COLO829 (cell line): ENCODE data around the gene MLYCD.
A peak's percentile ranks its signal among the peaks of the same experiment; 100 is the strongest.

Experiments
- DNase-seq: peaks from one replicate; pipeline ENCODE4 v3.0.0; 2012; ENCODE audit warnings: low spot score

The MLYCD gene

DNA sequence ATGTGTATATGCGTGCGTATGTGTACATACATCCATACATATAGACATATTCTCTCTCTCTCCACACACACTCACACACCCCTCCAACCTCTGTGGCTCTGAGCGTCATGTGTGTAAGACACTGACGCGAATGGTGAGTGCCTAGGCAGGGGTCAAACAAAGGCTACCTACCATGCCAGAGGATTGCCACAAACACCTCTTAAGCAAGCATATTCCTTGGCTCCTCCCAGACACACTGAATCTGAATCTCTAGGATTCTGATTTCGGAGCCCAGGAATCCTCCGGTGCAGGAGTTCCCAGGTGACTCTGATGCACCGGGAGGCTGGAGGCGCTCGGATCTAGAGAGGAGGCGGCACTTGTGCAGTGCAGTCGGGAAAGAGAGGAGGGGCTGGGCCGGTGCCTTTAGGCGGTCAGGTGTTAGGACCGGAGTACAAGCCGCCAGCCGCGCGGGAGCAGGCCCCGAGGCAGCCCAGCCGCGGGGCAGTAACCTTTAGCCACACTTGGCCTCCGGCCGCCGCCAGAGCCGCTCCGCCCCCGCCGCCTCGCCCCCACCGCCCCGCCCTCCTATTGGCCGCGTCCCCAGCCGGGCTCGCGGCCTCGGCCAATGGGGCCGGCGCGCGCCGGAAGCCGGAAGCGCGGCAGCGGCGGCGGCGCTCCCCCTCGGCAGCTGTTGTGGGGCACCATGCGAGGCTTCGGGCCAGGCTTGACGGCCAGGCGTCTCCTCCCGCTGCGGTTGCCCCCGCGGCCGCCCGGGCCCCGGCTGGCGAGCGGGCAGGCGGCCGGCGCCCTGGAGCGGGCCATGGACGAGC, at the start of gene MLYCD:
MLYCD (plus strand) TSS at position 653 of the 809 bp plus-strand sequence; CDS start at position 683, 30 bp downstream.
- peak; percentile 63 for DNase-seq

DNA sequence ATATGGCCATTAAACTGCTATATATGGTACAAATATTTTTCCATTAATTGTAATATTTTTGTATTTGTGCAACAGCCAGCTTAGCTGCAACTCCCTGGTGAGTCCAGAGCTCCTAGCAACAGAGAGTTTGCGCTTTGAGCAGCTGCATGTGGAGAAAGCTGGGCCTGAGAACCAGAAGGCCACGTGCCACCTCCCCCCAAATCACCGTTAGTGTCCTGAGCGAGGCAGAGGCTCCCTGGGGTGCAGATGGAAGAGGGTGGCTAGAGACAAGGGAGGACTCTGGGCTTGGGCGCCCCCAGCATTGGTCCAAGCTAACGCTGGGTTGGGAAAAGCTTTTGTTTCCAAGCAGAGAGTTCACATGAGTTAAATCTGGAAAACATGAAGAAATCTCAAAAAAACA, 49.5 kb upstream of the MLYCD start:
- DNase-seq, result no peak

GRCh38 chr16:83850947-83851346, 48.0 kb upstream of the MLYCD start:
- no peak for DNase-seq

DNA sequence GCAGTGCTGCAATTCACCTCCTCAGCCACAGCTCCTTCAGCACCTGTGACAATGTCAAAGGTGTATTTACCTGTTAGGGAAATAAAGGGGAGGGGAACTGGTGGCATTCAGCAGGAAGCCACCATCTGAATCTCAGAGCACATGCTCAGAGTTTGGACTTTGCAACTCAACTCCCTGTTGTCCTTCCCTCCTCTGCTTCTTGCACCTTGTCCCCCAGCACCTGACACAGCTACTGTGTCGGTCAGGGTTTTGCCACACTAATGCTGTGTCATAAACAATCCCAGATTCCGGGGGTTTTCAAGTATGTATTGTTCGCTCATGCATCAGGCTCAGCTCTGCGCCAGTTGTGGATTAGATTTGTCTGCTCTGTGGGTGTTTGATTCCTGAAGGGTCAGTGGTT, 47.4 kb upstream of the MLYCD start:
- DNase-seq, result no peak

GRCh38 chr16:83852774-83853173, 46.1 kb upstream of the MLYCD start:
- no peak for DNase-seq

DNA sequence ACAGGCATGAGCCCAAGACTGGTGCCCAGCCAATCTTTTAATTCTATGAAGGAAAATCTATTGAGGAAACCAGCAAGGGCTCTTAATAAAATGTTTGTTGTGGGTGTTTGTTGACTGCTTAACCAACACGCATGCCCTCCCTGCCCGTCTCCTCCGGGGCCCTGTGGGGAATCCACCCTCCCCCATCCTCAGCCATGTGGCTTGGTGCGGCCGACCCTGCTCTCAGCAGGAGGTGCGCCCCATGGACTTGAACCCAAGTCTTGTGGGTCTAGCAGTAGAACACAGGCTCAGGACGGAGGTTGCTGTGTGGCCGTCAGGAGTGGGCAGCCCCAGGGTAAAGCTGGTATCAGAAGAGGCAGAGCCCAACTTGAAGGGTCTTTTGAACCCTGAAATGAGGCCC, 45.1 kb upstream of the MLYCD start:
- DNase-seq, result no peak

- no peak for DNase-seq
Observed at GRCh38 chr16:83854420-83854819, 44.5 kb upstream of the MLYCD start.

DNA sequence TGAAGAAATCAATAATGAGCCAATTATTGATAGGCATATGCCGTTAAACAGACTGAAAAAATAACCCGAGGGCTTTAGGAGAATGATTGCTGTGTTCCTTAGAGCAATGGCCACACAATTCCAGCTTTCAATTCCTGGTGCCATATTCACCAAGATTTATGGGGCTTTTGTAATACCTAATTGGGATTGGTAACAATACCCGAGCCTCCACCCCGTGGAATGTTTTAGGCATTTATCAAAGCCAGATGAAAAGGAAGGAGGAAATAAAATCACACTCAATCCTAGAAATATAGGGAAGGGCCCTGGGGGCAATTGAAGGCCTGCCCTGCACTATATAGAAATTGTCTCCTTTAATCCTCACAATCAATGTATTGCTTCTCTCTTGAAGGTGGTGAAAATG, 42.1 kb upstream of the MLYCD start:
- DNase-seq, result no peak

GRCh38 chr16:83859265-83859664, 39.6 kb upstream of the MLYCD start:
- DNase-seq, result no peak

- DNase-seq, result no peak
Observed at GRCh38 chr16:83862661-83863060, 36.3 kb upstream of the MLYCD start.

DNA sequence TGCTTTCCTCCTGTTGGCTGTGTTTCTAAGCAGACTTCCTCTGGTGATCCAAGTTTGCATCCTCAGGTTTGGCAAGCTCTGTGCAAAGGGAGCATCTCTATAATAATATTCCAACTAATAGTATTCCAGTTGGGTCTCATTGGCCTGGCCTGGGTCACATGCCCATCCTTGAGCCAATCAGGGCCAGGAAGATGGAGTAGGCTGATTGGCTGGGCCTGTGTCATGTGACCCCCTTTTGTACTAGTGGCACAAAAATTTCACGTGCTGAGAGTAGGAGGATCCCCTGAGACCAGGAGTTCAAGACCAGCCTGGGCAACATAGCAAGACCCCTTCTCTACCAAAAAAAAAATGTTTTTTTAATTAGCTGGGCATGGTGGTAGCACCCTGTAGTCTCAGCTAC, 35.2 kb upstream of the MLYCD start:
- DNase-seq, result no peak

DNA sequence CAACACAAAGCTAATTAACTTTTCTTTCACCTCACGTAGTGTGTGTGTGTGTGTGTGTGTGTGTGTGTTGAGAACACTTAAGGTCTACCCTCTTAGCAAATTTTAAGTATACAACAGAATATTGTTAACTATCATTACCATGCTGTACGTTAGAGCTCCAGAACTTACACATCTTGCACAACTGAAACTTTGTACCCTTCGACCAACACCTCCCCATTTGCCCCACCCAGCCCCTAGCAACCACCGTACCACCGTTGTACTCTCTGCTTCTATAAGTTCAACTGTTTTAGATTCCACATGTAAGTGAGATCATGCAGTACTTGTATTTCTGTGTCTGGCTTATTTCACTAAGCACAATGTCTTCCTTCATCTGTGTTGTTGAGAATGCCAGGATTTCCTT, 28.1 kb upstream of the MLYCD start:
- no peak for DNase-seq

- peak; percentile 44 for DNase-seq
Observed at GRCh38 chr16:83878838-83879237, 20.1 kb upstream of the MLYCD start.

DNA sequence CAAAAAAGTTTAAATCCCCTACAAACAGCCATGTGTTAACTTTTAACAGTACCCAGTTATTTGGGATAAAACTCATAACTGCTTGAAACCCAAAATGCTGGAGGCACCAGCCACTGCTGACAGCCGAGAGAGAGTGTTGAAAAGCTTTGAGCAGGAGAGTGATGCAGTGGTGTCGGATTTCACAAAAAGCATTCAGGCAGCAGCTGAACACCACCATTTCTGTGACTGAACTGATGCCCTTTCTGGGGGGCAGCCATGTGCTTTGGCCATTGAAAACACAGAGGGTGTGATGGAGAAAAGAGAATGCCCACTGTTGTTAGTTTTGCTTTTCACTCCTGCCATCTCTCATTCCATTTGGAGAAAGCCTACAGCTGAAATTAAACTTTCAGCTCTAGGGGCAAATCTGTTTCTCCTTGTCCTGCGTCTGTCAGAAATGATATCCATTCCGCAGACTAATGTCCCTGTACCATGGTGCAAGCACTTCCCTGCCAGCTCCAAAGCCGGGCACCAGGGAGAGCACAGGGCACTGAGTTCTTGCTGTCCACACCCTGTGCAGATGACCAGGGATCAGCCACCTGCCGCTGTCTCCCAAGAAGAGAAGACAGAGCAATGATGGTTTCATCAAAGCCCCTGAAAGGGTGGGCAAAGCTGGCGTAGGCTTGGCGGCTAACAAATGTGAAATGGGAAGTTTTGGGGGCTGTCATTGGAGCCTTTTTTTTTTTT, 16.6 kb upstream of the MLYCD start:
- no peak for DNase-seq

DNA sequence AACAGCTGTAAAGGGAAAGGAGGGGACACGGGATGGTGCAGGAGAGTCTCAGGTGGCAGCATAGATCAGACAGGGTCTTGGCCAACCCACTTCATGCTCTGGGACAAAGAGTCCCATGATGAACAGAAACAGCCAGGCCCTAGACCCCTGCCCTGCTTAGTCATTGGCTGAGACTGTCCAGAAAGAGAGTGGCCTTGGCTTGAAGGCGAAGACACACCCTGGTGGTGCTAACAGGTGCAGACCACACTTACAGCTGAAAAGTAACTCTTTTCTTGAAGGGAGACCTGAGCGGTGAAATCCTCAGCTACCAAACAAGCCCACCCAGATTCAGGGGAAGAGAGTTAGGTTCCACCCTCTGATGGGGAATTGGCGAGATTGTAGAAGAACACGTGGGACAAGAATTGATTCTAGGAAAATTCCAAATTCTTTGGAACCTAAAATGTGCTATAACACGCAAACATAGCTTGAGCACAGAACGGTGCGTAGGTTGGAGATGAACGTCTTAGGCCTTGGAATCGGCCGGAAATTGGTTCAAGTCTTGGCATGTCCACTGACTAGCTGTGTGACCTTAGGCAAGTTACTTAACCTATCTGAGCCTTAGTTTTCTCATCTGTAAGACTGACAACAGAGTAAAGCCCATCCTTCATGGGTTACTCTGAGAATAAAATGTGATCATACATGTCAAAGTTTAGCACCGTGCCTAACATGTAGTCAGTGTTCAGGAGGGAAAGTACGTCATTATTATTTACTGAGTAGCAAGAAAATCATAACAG, 12.5 kb upstream of the MLYCD start:
- no peak for DNase-seq

DNA sequence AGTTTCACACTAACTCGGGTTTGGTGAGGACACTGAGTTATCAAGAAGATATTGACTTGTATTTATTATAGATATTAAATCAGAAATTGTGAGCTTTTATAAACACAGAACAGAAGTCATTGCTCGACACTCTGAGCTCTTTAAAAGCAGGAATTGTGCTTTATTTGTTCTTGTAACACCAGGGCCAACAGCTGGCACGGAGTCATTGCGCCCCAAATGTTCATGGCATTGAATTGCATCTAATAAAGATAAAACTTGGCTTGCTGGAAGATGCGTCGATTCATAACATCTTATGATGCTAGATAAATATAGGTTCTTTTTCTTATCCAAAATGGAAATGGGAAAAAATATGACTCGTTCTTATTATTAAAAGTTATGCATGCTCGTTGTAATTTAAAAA, 11.8 kb upstream of the MLYCD start:
- no peak for DNase-seq

- no peak for DNase-seq
Observed at GRCh38 chr16:83887564-83887963, 11.4 kb upstream of the MLYCD start.

DNA sequence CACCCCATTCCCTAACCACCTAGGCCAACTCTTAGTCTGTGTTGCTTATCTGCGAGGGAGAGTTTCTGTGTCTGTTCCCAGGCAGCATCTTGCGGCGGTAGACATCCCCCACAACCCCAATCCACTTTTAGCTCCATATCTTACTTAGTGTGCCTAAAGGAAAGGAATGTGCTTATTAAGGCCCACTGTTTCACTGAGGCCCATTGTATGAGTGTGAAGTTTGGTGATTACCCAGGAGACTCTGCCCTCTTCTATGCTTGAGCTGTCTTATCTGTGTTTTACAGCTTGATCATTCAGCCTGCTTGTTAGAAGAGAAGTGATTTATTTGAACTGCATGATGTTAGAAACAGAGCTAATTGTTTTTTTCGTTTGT, 10.3 kb upstream of the MLYCD start:
- no peak for DNase-seq

DNA sequence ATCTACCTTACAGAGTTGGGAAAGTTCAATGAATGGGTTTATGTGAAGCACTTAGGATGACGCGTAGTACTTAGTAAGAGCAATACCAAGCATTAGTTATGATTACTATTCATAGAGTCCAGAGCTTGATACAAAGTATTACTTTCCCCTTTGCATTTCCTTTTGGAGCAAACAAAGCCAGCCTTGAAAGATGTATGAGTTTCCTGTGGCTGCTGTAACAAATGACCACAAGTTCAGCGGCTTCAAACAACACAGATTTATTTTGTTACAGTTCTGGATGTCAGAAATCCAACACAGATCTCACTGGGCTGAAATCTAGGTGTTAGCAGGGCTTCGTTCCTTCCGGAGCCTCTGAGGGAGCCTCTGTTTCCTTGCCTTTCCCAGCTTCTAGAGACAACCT, 8.6 kb upstream of the MLYCD start:
- no peak for DNase-seq

- DNase-seq, result no peak
Observed at GRCh38 chr16:83891742-83892141, 7.2 kb upstream of the MLYCD start.

- DNase-seq, result no peak
Observed at GRCh38 chr16:83895243-83895642, 3.7 kb upstream of the MLYCD start.

DNA sequence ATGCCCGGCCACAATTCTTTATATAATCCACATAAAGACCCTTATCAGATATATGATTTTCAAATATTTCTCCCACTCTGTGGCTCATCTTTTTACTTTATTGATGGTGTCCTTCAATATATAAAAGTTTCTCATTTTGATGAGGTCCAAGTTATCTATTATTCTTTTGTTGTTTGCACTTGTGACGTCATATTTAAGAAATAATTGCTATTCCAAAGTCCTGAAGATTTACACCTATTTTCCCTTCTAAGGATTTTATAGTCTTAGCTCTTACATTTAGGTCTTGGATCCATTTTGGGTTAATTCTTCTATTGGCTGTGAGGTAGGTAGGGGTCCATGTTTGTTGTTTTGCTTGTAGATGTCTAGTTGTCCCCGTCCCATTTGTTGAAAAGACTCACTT, 3.0 kb upstream of the MLYCD start:
- DNase-seq, result no peak
